Hepatic stellate cell (primary cell): ENCODE data around the gene SP4.
A peak's percentile ranks its signal among the peaks of the same experiment; 100 is the strongest.

Experiments used
- DNase-seq: peaks from one replicate; pipeline ENCODE4 v3.0.0; 2011; ENCODE audit warnings: low spot score

SP4 gene

GRCh38 chr7:21443149-21443841, 15.4 kb downstream of the SP4 start:
- DNase-seq: no peak

GRCh38 chr7:21448974-21449373, 21.1 kb downstream of the SP4 start:
- no peak for DNase-seq

- no peak for DNase-seq
Observed at GRCh38 chr7:21450076-21450475, 22.2 kb downstream of the SP4 start.

GRCh38 chr7:21450941-21451340, 23.1 kb downstream of the SP4 start:
- no peak for DNase-seq

- no peak for DNase-seq
Observed at GRCh38 chr7:21454182-21454581, 26.3 kb downstream of the SP4 start.

GRCh38 chr7:21454906-21455305, 27.0 kb downstream of the SP4 start:
- DNase-seq: no peak

- no peak for DNase-seq
Observed at GRCh38 chr7:21461282-21461681, 33.4 kb downstream of the SP4 start.

GRCh38 chr7:21462081-21462480, 34.2 kb downstream of the SP4 start:
- no peak for DNase-seq

- DNase-seq: no peak
Observed at GRCh38 chr7:21463524-21463923, 35.6 kb downstream of the SP4 start.

- DNase-seq: no peak
Observed at GRCh38 chr7:21468969-21469368, 41.1 kb downstream of the SP4 start.

GRCh38 chr7:21469894-21470293, 42.0 kb downstream of the SP4 start:
- DNase-seq: no peak

- no peak for DNase-seq
Observed at GRCh38 chr7:21472029-21472428, 44.1 kb downstream of the SP4 start.

GRCh38 chr7:21476429-21476828, 48.5 kb downstream of the SP4 start:
- DNase-seq: no peak

GRCh38 chr7:21480693-21481403, 53.0 kb downstream of the SP4 start:
- DNase-seq: no peak

GRCh38 chr7:21486511-21486910, 58.6 kb downstream of the SP4 start:
- no peak for DNase-seq

GRCh38 chr7:21495731-21496130, 67.8 kb downstream of the SP4 start:
- no peak for DNase-seq

GRCh38 chr7:21497072-21497471, 69.2 kb downstream of the SP4 start:
- DNase-seq: no peak

GRCh38 chr7:21500117-21500832, 72.4 kb downstream of the SP4 start:
- DNase-seq: no peak

- no peak for DNase-seq
Observed at GRCh38 chr7:21504021-21504420, 76.1 kb downstream of the SP4 start.

- DNase-seq: peak; percentile 27
Observed at GRCh38 chr7:21507627-21508343, 79.9 kb downstream of the SP4 start.

- no peak for DNase-seq
Observed at GRCh38 chr7:21508538-21508937, 80.7 kb downstream of the SP4 start.

- no peak for DNase-seq
Observed at GRCh38 chr7:21514062-21514461, 86.2 kb downstream of the SP4 start.

- no peak for DNase-seq
Observed at GRCh38 chr7:21524680-21525079, 96.8 kb downstream of the SP4 start.
